SU-DHL-6 (cell line): ENCODE results near the gene LILRA5.

ENCODE experiments used
- CTCF ChIP-seq: fragments of 200-600 bp; sonication (generic); IDR thresholded peaks from one replicate; pipeline ENCODE4 v1.5.1; 2017; ENCODE audit warnings: antibody characterized with exemption, mild to moderate bottlenecking, low read length, moderate library complexity; ENCODE audit not compliant: insufficient read depth, poor library complexity, severe bottlenecking
- EZH2phosphoT487 ChIP-seq: fragments of 200-600 bp; sonication (generic), shearing (Covaris generic); conservative IDR thresholded peaks from 2 replicates; pipeline ENCODE4 v1.6.1; 2018; ENCODE audit warnings: mild to moderate bottlenecking, antibody characterized with exemption, low read length, moderate library complexity, mixed read lengths

GRCh38 chr19:54335979-54336892 lies 23.3 kb upstream of the LILRA5 start:
- TF ChIP-seq CTCF (no peak), EZH2phosphoT487 (no peak)
